ENCODE data around the gene SKAP1. TPM values are rescaled to one million over a fixed set of nuclear protein-coding genes. Genes with fewer than 3 reads are reported as not detected.

SKAP1 gene
- total RNA-seq, 1 donor from 2014 or later = not detected

DNA sequence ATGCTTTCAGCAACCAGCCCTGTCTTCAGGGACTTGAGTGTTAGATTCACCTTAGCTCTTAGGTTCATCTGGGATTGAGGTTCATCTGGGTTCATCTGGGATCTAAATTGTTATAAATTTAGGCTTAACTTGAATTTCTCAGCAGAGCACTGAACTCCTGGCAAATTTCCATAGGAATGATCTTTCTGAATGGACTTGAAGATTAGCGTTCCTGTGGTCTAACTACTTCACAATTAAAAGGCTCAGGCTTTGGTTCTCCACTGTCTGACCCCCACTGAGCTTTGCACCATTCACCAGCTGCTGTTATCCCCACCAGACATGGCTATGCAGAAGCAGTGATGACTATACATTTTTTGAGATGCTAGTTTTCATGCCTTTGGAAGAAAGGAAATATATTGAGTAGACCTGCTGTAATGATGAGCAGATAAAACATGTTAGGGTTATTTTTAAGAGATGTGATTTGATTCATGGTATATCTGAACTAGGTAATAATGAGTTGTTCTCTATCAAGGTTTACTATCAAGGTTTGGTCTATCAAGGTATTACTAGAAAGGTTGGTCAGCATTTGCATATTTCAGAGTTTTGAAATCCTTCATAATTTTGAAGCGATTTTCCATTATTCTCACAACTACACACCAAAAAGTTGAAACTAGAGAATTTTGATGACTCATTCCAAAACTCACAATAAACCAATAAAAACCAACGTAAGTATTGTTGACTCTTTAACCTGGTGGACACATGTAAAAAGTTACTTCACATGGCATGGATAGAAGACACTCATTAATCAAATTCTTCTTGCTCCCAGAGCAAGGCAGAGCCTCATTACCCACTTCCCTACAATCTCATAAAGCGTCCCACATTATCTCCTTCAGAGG is 250.7 kb downstream of the SKAP1 start:
- Histone ChIP-seq H3K27me3 (no peaks in the 10 kb centered on the region), H3K4me1 (peaks cover 13% of the 10 kb centered on the region), H3K27ac (no peak overlapping the region), H4K20me1 (ENCODE audit: low read depth) (no peaks in the 10 kb centered on the region), H3K9me3 (ENCODE audit: low read depth) (no peaks in the 10 kb centered on the region), H2AFZ (replicated peaks) (no peak overlapping the region), H3K4me3 (no peak overlapping the region), H3K9ac (no peak overlapping the region), H3K36me3 (no peaks in the 10 kb centered on the region), H3K4me2 (no peak overlapping the region), H3K79me2 (ENCODE audit: low read depth) (no peaks in the 10 kb centered on the region), H3F3A (ENCODE audit: low read depth) (no peaks in the 10 kb centered on the region)
- TF ChIP-seq EZH2phosphoT487 (IDR thresholded peaks at IDR 0.05) (no peak), EZH2 (IDR thresholded peaks at IDR 0.05) (no peak)
- TF ChIP-seq, protein P1, sequence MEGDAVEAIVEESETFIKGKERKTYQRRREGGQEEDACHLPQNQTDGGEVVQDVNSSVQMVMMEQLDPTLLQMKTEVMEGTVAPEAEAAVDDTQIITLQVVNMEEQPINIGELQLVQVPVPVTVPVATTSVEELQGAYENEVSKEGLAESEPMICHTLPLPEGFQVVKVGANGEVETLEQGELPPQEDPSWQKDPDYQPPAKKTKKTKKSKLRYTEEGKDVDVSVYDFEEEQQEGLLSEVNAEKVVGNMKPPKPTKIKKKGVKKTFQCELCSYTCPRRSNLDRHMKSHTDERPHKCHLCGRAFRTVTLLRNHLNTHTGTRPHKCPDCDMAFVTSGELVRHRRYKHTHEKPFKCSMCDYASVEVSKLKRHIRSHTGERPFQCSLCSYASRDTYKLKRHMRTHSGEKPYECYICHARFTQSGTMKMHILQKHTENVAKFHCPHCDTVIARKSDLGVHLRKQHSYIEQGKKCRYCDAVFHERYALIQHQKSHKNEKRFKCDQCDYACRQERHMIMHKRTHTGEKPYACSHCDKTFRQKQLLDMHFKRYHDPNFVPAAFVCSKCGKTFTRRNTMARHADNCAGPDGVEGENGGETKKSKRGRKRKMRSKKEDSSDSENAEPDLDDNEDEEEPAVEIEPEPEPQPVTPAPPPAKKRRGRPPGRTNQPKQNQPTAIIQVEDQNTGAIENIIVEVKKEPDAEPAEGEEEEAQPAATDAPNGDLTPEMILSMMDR (IDR thresholded peaks at IDR 0.05) = no peak
- H3K4me3 Mint-ChIP-seq = no peak overlapping the region
- H3K27me3 Mint-ChIP-seq (ENCODE audit: insufficient read depth, low read depth) = peaks cover 2% of the 10 kb centered on the region
- no peaks in the 10 kb centered on the region for H3K9me3 Mint-ChIP-seq
- H3K36me3 Mint-ChIP-seq = no peaks in the 10 kb centered on the region
- DNase-seq (ENCODE audit: low spot score) = no peak
- no peak overlapping the region for H3K27ac Mint-ChIP-seq
- H3K4me1 Mint-ChIP-seq = peaks cover 11% of the 10 kb centered on the region

DNA sequence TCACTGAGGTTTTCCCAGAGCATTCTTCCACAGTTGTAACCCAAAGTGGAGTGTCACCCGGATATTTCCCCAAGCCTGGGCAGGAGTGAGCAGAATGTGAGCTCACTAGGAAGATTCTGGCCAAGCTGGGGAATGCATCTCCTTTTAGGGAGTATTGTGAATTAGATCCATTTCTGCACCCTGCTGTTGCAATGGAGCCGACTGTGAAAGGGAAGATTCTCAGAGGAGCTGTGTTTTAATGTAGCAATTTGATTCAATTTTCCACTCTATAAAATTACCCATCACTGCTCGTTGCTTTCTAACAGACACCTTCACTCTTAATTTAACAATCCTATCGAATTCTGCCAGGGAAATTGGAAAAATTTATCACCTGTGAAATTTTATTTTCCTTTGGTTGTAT is 251.7 kb downstream of the SKAP1 start:
- Mint-ChIP-seq H3K27me3 (ENCODE audit: insufficient read depth, low read depth) (peaks cover 2% of the 10 kb centered on the region), H3K4me1 (peaks cover 11% of the 10 kb centered on the region), H3K27ac (no peak overlapping the region), H3K4me3 (no peak overlapping the region), H3K9me3 (no peaks in the 10 kb centered on the region), H3K36me3 (no peaks in the 10 kb centered on the region)
- DNase-seq (ENCODE audit: low spot score) = no peak
- H3K9me3 ChIP-seq (ENCODE audit: low read depth) = no peaks in the 10 kb centered on the region
- no peaks in the 10 kb centered on the region for H3F3A ChIP-seq (ENCODE audit: low read depth)
- no peak overlapping the region for H3K4me2 ChIP-seq
- no peaks in the 10 kb centered on the region for H3K36me3 ChIP-seq
- no peaks in the 10 kb centered on the region for H3K27me3 ChIP-seq
- H2AFZ ChIP-seq (replicated peaks) = no peak overlapping the region
- no peak overlapping the region for H3K9ac ChIP-seq
- TF ChIP-seq EZH2 (IDR thresholded peaks at IDR 0.05) (no peak), EZH2phosphoT487 (IDR thresholded peaks at IDR 0.05) (no peak)
- TF ChIP-seq, protein P1 (IDR thresholded peaks at IDR 0.05) = no peak
- peaks cover 13% of the 10 kb centered on the region for H3K4me1 ChIP-seq
- H3K79me2 ChIP-seq (ENCODE audit: low read depth) = no peaks in the 10 kb centered on the region
- H3K27ac ChIP-seq = no peak overlapping the region
- no peak overlapping the region for H3K4me3 ChIP-seq
- H4K20me1 ChIP-seq (ENCODE audit: low read depth) = no peaks in the 10 kb centered on the region

DNA sequence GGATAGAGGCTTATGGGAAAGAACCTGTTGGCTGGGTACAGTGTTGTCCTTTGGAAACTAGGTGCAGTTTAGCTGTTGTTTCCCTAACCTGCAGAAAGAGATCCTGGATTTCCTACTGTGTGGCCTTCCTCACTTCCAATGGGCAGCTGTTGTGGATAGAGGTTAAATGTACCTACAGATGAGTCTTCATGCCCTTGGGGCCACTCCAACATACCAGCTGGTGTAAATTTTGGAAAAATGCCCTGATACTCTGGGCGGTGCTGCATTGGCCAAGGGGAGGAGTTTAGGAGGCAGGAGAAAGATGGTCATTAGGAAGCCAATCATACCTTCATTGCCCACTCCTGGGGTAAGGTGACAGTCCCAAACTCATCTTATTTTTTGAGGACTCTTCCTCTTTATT is 252.2 kb downstream of the SKAP1 start:
- H3K27me3 Mint-ChIP-seq (ENCODE audit: insufficient read depth, low read depth) = peaks cover 2% of the 10 kb centered on the region

More for the DNA sequence above, 252.2 kb downstream of the SKAP1 start:
- H3K9me3 Mint-ChIP-seq = no peaks in the 10 kb centered on the region
- H3K36me3 Mint-ChIP-seq = no peaks in the 10 kb centered on the region
- no peak for TF ChIP-seq EZH2phosphoT487 (IDR thresholded peaks at IDR 0.05)
- TF ChIP-seq, protein P1 (IDR thresholded peaks at IDR 0.05) = no peak
- no peak for TF ChIP-seq EZH2 (IDR thresholded peaks at IDR 0.05)
- H3K4me3 ChIP-seq = no peak overlapping the region
- H3K36me3 ChIP-seq = no peaks in the 10 kb centered on the region
- no peak overlapping the region for H3K4me3 Mint-ChIP-seq
- no peak overlapping the region for H3K27ac ChIP-seq
- no peaks in the 10 kb centered on the region for H3F3A ChIP-seq (ENCODE audit: low read depth)
- H3K4me2 ChIP-seq = no peak overlapping the region
- no peaks in the 10 kb centered on the region for H3K9me3 ChIP-seq (ENCODE audit: low read depth)
- DNase-seq (ENCODE audit: low spot score) = no peak
- no peaks in the 10 kb centered on the region for H3K79me2 ChIP-seq (ENCODE audit: low read depth)
- no peak overlapping the region for H2AFZ ChIP-seq (replicated peaks)
- no peaks in the 10 kb centered on the region for H3K27me3 ChIP-seq
- peaks cover 13% of the 10 kb centered on the region for H3K4me1 ChIP-seq
- H4K20me1 ChIP-seq (ENCODE audit: low read depth) = no peaks in the 10 kb centered on the region
- H3K4me1 Mint-ChIP-seq = peaks cover 11% of the 10 kb centered on the region
- no peak overlapping the region for H3K27ac Mint-ChIP-seq
- no peak overlapping the region for H3K9ac ChIP-seq
